SW 1271 (cell line): Measurements from ENCODE around the gene CT47A1.
"Not testable (repeated sequence)": the region's sequence is repeated elsewhere in the genome, so short reads cannot be mapped to it uniquely, and the experiment has no call there.

Source experiments
- DNase-seq, 2 experiments: peaks; one replicate each; lab custom pipeline; 2025; lab: John Stamatoyannopoulos, UW

CT47A1 gene

GRCh38 chrX:120985660-120986059 lies at the start of gene CT47A1:
TSS of gene CT47A1 (minus strand) at chrX:120985760. CDS start at chrX:120985529, 231 bp downstream.
- DNase-seq, result not testable (repeated sequence)

- DNase-seq, result no peak
Observed at GRCh38 chrX:121032531-121032930, 47.0 kb upstream of the CT47A1 start.

- DNase-seq, result no peak
Observed at GRCh38 chrX:121030083-121030482, 44.5 kb upstream of the CT47A1 start.

- no peak for DNase-seq
Observed at GRCh38 chrX:121028419-121028818, 42.9 kb upstream of the CT47A1 start.

GRCh38 chrX:121014826-121015225 lies 29.3 kb upstream of the CT47A1 start:
- no peak for DNase-seq

GRCh38 chrX:121013897-121014455 lies 28.4 kb upstream of the CT47A1 start:
- DNase-seq, result no peak

GRCh38 chrX:121011254-121011653 lies 25.7 kb upstream of the CT47A1 start:
- DNase-seq, result no peak

- DNase-seq, result no peak
Observed at GRCh38 chrX:121010218-121010617, 24.7 kb upstream of the CT47A1 start.

- no peak for DNase-seq
Observed at GRCh38 chrX:121009764-121010163, 24.2 kb upstream of the CT47A1 start.

GRCh38 chrX:121008920-121009319 lies 23.4 kb upstream of the CT47A1 start:
- no peak for DNase-seq

- DNase-seq, result no peak
Observed at GRCh38 chrX:121000589-121000988, 15.0 kb upstream of the CT47A1 start.

- DNase-seq, result no peak
Observed at GRCh38 chrX:120999413-120999812, 13.9 kb upstream of the CT47A1 start.

GRCh38 chrX:120956500-120956899 lies 29.1 kb downstream of the CT47A1 start, which contains the start of gene CT47A7:
TSS of gene CT47A7 (minus strand) at chrX:120956600. CDS start at chrX:120956345, 255 bp downstream.
- not testable (repeated sequence) for DNase-seq
